A549 (cell line): ENCODE measurements around the gene SCAF8. TPM values are rescaled to one million over a fixed set of nuclear protein-coding genes. Genes with fewer than 3 reads are reported as not detected.

Experiments
- ATAC-seq, 2 experiments: fragments of 200-7000 bp in 1 of 2; fragments of >200 bp in 1 of 2; cut with Nextera tagmentation in 1 of 2; cut with Tn5 transposase in 1 of 2; 3 replicates each; pipeline versions ENCODE4 v1.8.0 to v1.9.1; 2018 to 2020; ENCODE audit warnings: mild to moderate bottlenecking in 1 of 2, moderate library complexity in 1 of 2
- CTCF ChIA-PET: fragments of 300-600 bp; sonication (Branson Sonifier 250); formaldehyde crosslinking; extraction: SDS; loops from one replicate; lab custom pipeline; 2021; ENCODE audit warnings: antibody characterized with exemption, inconsistent platforms; lab: Yijun Ruan, JAX
- POLR2A ChIA-PET: fragments of 350-600 bp; formaldehyde crosslinking; extraction: SDS; loops from one replicate; lab custom pipeline; 2021; ENCODE audit warnings: antibody characterized with exemption, inconsistent platforms; lab: Yijun Ruan, JAX
- DNase-seq, 2 experiments: peaks; one replicate each; pipeline versions ENCODE4 v3.0.0 to v3.0.0-alpha.2; 2011 to 2016; ENCODE audit warnings: low read depth in 1 of 2, low spot score in 1 of 2
- FAIRE-seq: peaks from 2 replicates; lab custom pipeline; 2011; peaks lifted over from hg19 to GRCh38; lab: Jason Lieb, UNC
- H3K27ac ChIP-seq, 2 experiments: fragments of >200 bp; sonication (Bioruptor Twin); formaldehyde crosslinking; 3 replicates each; pipeline ENCODE4 v1.5.1; 2016 to 2017
- H3K4me1 ChIP-seq: fragments of >200 bp; sonication (Bioruptor Twin); formaldehyde crosslinking; 3 replicates; pipeline ENCODE4 v1.6.1; 2016
- H3K4me2 ChIP-seq: fragments of >200 bp; sonication (Bioruptor Twin); formaldehyde crosslinking; 3 replicates; pipeline ENCODE4 v1.6.1; 2016
- H3K4me3 ChIP-seq: fragments of >200 bp; sonication (Bioruptor Twin); formaldehyde crosslinking; 3 replicates; pipeline ENCODE4 v1.5.1; 2016
- H3K9me3 ChIP-seq: fragments of >200 bp; sonication (Bioruptor Twin); formaldehyde crosslinking; 3 replicates; pipeline ENCODE4 v1.6.1; 2016
- BCL3 ChIP-seq: fragments of >200 bp; sonication (Bioruptor Twin); formaldehyde crosslinking; IDR thresholded peaks from 3 replicates; pipeline ENCODE4 v1.6.1; 2016
- CBX2 ChIP-seq: fragments of 200-600 bp; sonication (generic); IDR thresholded peaks from 2 replicates; pipeline ENCODE4 v1.6.1; 2016; ENCODE audit warnings: low read depth, mild to moderate bottlenecking, borderline replicate concordance
- CEBPB ChIP-seq, 2 experiments: fragments of >200 bp in 1 of 2; sonication (Bioruptor Twin) in 1 of 2; formaldehyde crosslinking in 1 of 2; IDR thresholded peaks; 2 replicates each; pipeline ENCODE4 v1.6.1; 2012 to 2016
- CHD2 ChIP-seq: fragments of 150-350 bp; IDR thresholded peaks from 2 replicates; pipeline ENCODE4 v1.6.1; 2014; ENCODE audit warnings: low read length; ENCODE audit not compliant: partially characterized antibody
- CHD4 ChIP-seq: fragments of 200-600 bp; sonication (generic); IDR thresholded peaks from 2 replicates; pipeline ENCODE4 v1.6.1; 2016; ENCODE audit warnings: antibody characterized with exemption, mild to moderate bottlenecking, borderline replicate concordance
- EHMT2 ChIP-seq: fragments of 200-600 bp; sonication (generic); IDR thresholded peaks from 2 replicates; pipeline ENCODE4 v1.6.1; 2016; ENCODE audit warnings: antibody characterized with exemption, low read depth, mild to moderate bottlenecking, moderate library complexity
- ELK1 ChIP-seq: fragments of 150-350 bp; IDR thresholded peaks from 2 replicates; pipeline ENCODE4 v1.6.1; 2014; ENCODE audit warnings: low read depth, mild to moderate bottlenecking, low read length
- FOSL2 ChIP-seq, 2 experiments: fragments of 450-650 bp in 1 of 2; fragments of >200 bp in 1 of 2; sonication (Bioruptor Twin) in 1 of 2; formaldehyde crosslinking; IDR thresholded peaks; 2 replicates each; pipeline versions ENCODE4 v1.5.0 to v1.6.1; 2016 to 2020; ENCODE audit warnings: mild to moderate bottlenecking in 1 of 2, moderate library complexity in 1 of 2
- FOXS1 ChIP-seq: fragments of 250-450 bp; sonication (Bioruptor Pico); IDR thresholded peaks from 2 replicates; pipeline ENCODE4 v1.5.0; 2020; ENCODE audit warnings: mild to moderate bottlenecking, moderate library complexity
- HDAC2 ChIP-seq: fragments of 200-600 bp; sonication (generic); IDR thresholded peaks from 2 replicates; pipeline ENCODE4 v1.6.1; 2016
- HEYL ChIP-seq: fragments of 250-450 bp; sonication (Bioruptor Pico); IDR thresholded peaks from 2 replicates; pipeline ENCODE4 v1.8.0; 2021; ENCODE audit warnings: mild to moderate bottlenecking, moderate library complexity
- HMGXB4 ChIP-seq: fragments of 250-450 bp; sonication (Bioruptor Pico); IDR thresholded peaks from 2 replicates; pipeline ENCODE4 v1.5.0; 2021; ENCODE audit warnings: mild to moderate bottlenecking, moderate library complexity, borderline replicate concordance
- HOXB13 ChIP-seq: fragments of 250-450 bp; sonication (Bioruptor Pico); IDR thresholded peaks from 2 replicates; pipeline ENCODE4 v1.5.0; 2020; ENCODE audit warnings: low read depth, mild to moderate bottlenecking, moderate library complexity
- HOXB5 ChIP-seq: fragments of 250-450 bp; sonication (Bioruptor Pico); IDR thresholded peaks from 2 replicates; pipeline ENCODE4 v1.5.0; 2020; ENCODE audit warnings: mild to moderate bottlenecking, moderate library complexity
- JUNB ChIP-seq: fragments of >200 bp; sonication (Bioruptor Twin); formaldehyde crosslinking; IDR thresholded peaks from 2 replicates; pipeline ENCODE4 v1.6.1; 2016
- KDM5A ChIP-seq: fragments of 200-600 bp; sonication (generic); IDR thresholded peaks from 2 replicates; pipeline ENCODE4 v1.6.1; 2016; ENCODE audit warnings: antibody characterized with exemption, mild to moderate bottlenecking
- MAFK ChIP-seq: fragments of 450-650 bp; IDR thresholded peaks from 2 replicates; pipeline ENCODE4 v1.6.1; 2014; ENCODE audit not compliant: partially characterized antibody
- MAZ ChIP-seq: fragments of 150-350 bp; IDR thresholded peaks from 2 replicates; pipeline ENCODE4 v1.6.1; 2014; ENCODE audit warnings: antibody characterized with exemption, low read depth, low read length, borderline replicate concordance
- NPAS2 ChIP-seq: fragments of 250-450 bp; sonication (Bioruptor Pico); IDR thresholded peaks from 2 replicates; pipeline ENCODE4 v1.8.0; 2022; ENCODE audit warnings: mild to moderate bottlenecking, moderate library complexity, borderline replicate concordance
- NR3C1 ChIP-seq: fragments of >200 bp; sonication (Bioruptor Twin); formaldehyde crosslinking; IDR thresholded peaks from 3 replicates; pipeline ENCODE4 v1.6.1; 2017
- RAD21 ChIP-seq, 2 experiments: fragments of >200 bp in 1 of 2; sonication (Bioruptor Twin) in 1 of 2; formaldehyde crosslinking in 1 of 2; IDR thresholded peaks in 1 of 2; conservative IDR thresholded peaks in 1 of 2; 2 replicates in 1 of 2; 3 replicates in 1 of 2; pipeline ENCODE4 v1.6.1; 2012 to 2018; ENCODE audit warnings: inconsistent platforms in 1 of 2
- RARB ChIP-seq: fragments of 250-450 bp; sonication (Bioruptor Pico); IDR thresholded peaks from 2 replicates; pipeline ENCODE4 v1.8.0; 2021; ENCODE audit warnings: mild to moderate bottlenecking, moderate library complexity
- RCOR1 ChIP-seq: fragments of 150-350 bp; IDR thresholded peaks from 2 replicates; pipeline ENCODE4 v1.6.1; 2014; ENCODE audit warnings: antibody characterized with exemption, low read length, low read depth
- REST ChIP-seq: fragments of 200-600 bp; sonication (generic); IDR thresholded peaks from 2 replicates; pipeline ENCODE4 v1.6.1; 2016; ENCODE audit warnings: antibody characterized with exemption, mild to moderate bottlenecking, moderate library complexity
- SREBF2 ChIP-seq: fragments of 450-650 bp; IDR thresholded peaks from 2 replicates; pipeline ENCODE4 v1.6.1; 2014; ENCODE audit warnings: mild to moderate bottlenecking, moderate library complexity
- ZFP36 ChIP-seq: fragments of 450-650 bp; IDR thresholded peaks from 2 replicates; pipeline ENCODE4 v1.6.1; 2014; ENCODE audit warnings: borderline replicate concordance; ENCODE audit not compliant: partially characterized antibody
- WGBS: methylation state at CpG from one replicate; pipeline ENCODE4 v1.1.6; 2017; ENCODE audit errors: missing lambda C conversion rate; 5-methylcytosine and 5-hydroxymethylcytosine counted together
- polyA plus RNA-seq, 4 experiments: library from polyadenylated mRNA; depleted of rRNA in 3 of 4; stranded (reverse); fragments of >200 nt; fragmentation: RNase III in 1 of 4; extraction: RNeasy Plus Mini Kit Qiagen cat#74134 plus additional on column Dnase treatment in 1 of 4; gene quantifications; 2 replicates in 3 of 4; 3 replicates in 1 of 4; pipeline ENCODE4 v1.2.3, GENCODE V29; 2011 to 2017

Gene SCAF8
- polyA plus RNA-seq, 2 of the 4 experiments (the other 2 are of a cell fraction) = 13.4 to 27.3 TPM

- DNase-seq (no peak), ATAC-seq (no peak)
- TF ChIP-seq FOSL2 (IDR thresholded peaks at IDR 0.05) = no peak
- no peak for TF ChIP-seq FOSL2 (CRISPR knock-in tag; IDR thresholded peaks at IDR 0.05)
- TF ChIP-seq, all 56 proteins: peak for 0
- 92% methylated on average over 5 of the region's 5 CpGs for WGBS
- Histone ChIP-seq H3K9me3 (no peaks in the 10 kb centered on the region), H3K4me1 (peaks cover 6% of the 10 kb centered on the region), H3K4me3 (no peak overlapping the region), H3K27ac (no peak overlapping the region), H3K4me2 (no peak overlapping the region)
- FAIRE-seq = no peak
- ChIA-PET CTCF (interaction anchor here (0.7 to 1.4 kb wide), 2 partner anchors 10 to 140 kb away, joined by 4 to 5 read pairs; no protein-coding TSS in a partner anchor), POLR2A (no interaction called here)
Observed at GRCh38 chr6:154857529-154857928, 124.3 kb downstream of the SCAF8 start.

- no peaks in the 10 kb centered on the region for H3K9me3 ChIP-seq
- H3K4me3 ChIP-seq = no peak overlapping the region
- no peak overlapping the region for H3K27ac ChIP-seq
- no peak for ATAC-seq
- DNase-seq = no peak
- no peak overlapping the region for H3K4me2 ChIP-seq
- H3K4me1 ChIP-seq = peaks cover 10% of the 10 kb centered on the region
- CTCF ChIA-PET = interaction anchor here (2.3 kb wide), 1 partner anchor 186 kb away, joined by 7 read pairs; no protein-coding TSS in a partner anchor
- WGBS = 88% methylated on average over 1 of the region's 1 CpG
- TF ChIP-seq CHD4 (no peak), HEYL (CRISPR knock-in tag) (no peak), HOXB13 (CRISPR knock-in tag) (no peak), MAZ (no peak), EHMT2 (no peak), JUNB (no peak), CBX2 (no peak), KDM5A (no peak), BCL3 (no peak), NPAS2 (CRISPR knock-in tag) (no peak), REST (no peak), RCOR1 (no peak), FOXS1 (CRISPR knock-in tag) (no peak), ZFP36 (no peak), CHD2 (no peak)
- FAIRE-seq = no peak
- POLR2A ChIA-PET = no interaction called here
Observed at GRCh38 chr6:154861825-154862224, 128.6 kb downstream of the SCAF8 start.

GRCh38 chr6:154862536-154862935 is 129.3 kb downstream of the SCAF8 start:
- Histone ChIP-seq H3K27ac (no peak overlapping the region), H3K9me3 (no peaks in the 10 kb centered on the region), H3K4me3 (no peak overlapping the region), H3K4me2 (no peak overlapping the region), H3K4me1 (peaks cover 10% of the 10 kb centered on the region)
- DNase-seq = no peak
- WGBS = 91% methylated on average over 11 of the region's 11 CpGs
- ChIA-PET POLR2A (no interaction called here), CTCF (interaction anchor here (2.3 kb wide), 1 partner anchor 187 kb away, joined by 7 read pairs; no protein-coding TSS in a partner anchor)
- FAIRE-seq = no peak
- TF ChIP-seq MAFK = no peak
- TF ChIP-seq HEYL (CRISPR knock-in tag) = no peak
- no peak for TF ChIP-seq HMGXB4
- TF ChIP-seq CBX2 = no peak
- no peak for TF ChIP-seq SREBF2
- TF ChIP-seq HDAC2 = no peak
- TF ChIP-seq RAD21 (conservative IDR thresholded peaks at IDR 0.05 in 1 of 2, IDR thresholded peaks at IDR 0.05 in 1 of 2) = no peak
- no peak for TF ChIP-seq CHD4
- no peak for TF ChIP-seq KDM5A
- TF ChIP-seq ELK1 = no peak
- TF ChIP-seq HOXB5 = no peak
- TF ChIP-seq RARB (CRISPR knock-in tag) = no peak
- no peak for TF ChIP-seq NR3C1
- TF ChIP-seq FOSL2 (IDR thresholded peaks at IDR 0.05) = no peak
- no peak for TF ChIP-seq FOSL2 (CRISPR knock-in tag; IDR thresholded peaks at IDR 0.05)
- no peak for TF ChIP-seq EHMT2
- TF ChIP-seq CEBPB (IDR thresholded peaks at IDR 0.05) = no peak
- ATAC-seq = no peak
